Esophagus mucosa (tissue), 1 donor: ENCODE results near the gene DCP1A. TPM values are rescaled to one million over a fixed set of nuclear protein-coding genes. Genes with fewer than 3 reads are reported as not detected.
"Not testable (repeated sequence)": the region's sequence is repeated elsewhere in the genome, so short reads cannot be mapped to it uniquely, and the experiment has no call there.

Experiments
- ATAC-seq: fragments of 200-7000 bp; cut with Tn5 transposase; one replicate; pipeline ENCODE4 v1.9.1; 2020
- total RNA-seq: library from RNA; stranded (reverse); gene quantifications from one replicate; pipeline ENCODE4 v1.2.4, GENCODE V29; 2023
- donor health status: DM: yes; HTN: yes; CAD: no.

DCP1A gene
- total RNA-seq, 1 donor from 2014 or later, result 11.3 TPM

- ATAC-seq, result no peak
These were observed 83.4 kb downstream of the DCP1A start for GRCh38 chr3:53263907-53264306.

- ATAC-seq, result peak; percentile 54
These were observed 85.6 kb downstream of the DCP1A start for GRCh38 chr3:53261712-53262111.

- no peak for ATAC-seq
These were observed 87.0 kb downstream of the DCP1A start for GRCh38 chr3:53260286-53260785.

- ATAC-seq, result no peak
These were observed 87.7 kb downstream of the DCP1A start for GRCh38 chr3:53259427-53260259.

- ATAC-seq, result no peak
These were observed 88.5 kb downstream of the DCP1A start for GRCh38 chr3:53258600-53259426.

GRCh38 chr3:53257465-53257864 is 89.9 kb downstream of the DCP1A start:
- ATAC-seq, result no peak

GRCh38 chr3:53256704-53257055 is 90.7 kb downstream of the DCP1A start:
- no peak for ATAC-seq

- ATAC-seq, result peak; percentile 86
These were observed 91.3 kb downstream of the DCP1A start, which contains the start of gene TKT for GRCh38 chr3:53255775-53256703. Gene TKT, minus strand, starts transcription at chr3:53256022. Its CDS starts 80 bp downstream, at chr3:53255942.

GRCh38 chr3:53255423-53255774 is 91.9 kb downstream of the DCP1A start:
- ATAC-seq, result peak; percentile 55

- ATAC-seq, result peak; percentile 65
These were observed 92.6 kb downstream of the DCP1A start for GRCh38 chr3:53254509-53255422.

GRCh38 chr3:53253707-53254508 is 93.4 kb downstream of the DCP1A start:
- ATAC-seq, result peak; percentile 34

GRCh38 chr3:53252947-53253322 is 94.4 kb downstream of the DCP1A start:
- ATAC-seq, result not testable (repeated sequence)

- no peak for ATAC-seq
These were observed 95.0 kb downstream of the DCP1A start for GRCh38 chr3:53252096-53252946.

- ATAC-seq, result no peak
These were observed 96.3 kb downstream of the DCP1A start for GRCh38 chr3:53250881-53251605.

GRCh38 chr3:53250453-53250852 is 96.9 kb downstream of the DCP1A start:
- ATAC-seq, result no peak

- ATAC-seq, result no peak
These were observed 99.2 kb downstream of the DCP1A start for GRCh38 chr3:53248161-53248560.

GRCh38 chr3:53247619-53248018 is 99.7 kb downstream of the DCP1A start:
- ATAC-seq, result no peak

- ATAC-seq, result no peak
These were observed 103.1 kb downstream of the DCP1A start for GRCh38 chr3:53244271-53244670.

- ATAC-seq, result no peak
These were observed 103.6 kb downstream of the DCP1A start for GRCh38 chr3:53243785-53244184.
